Erythroblast (primary cell): ENCODE measurements around the gene PRXL2A.

ENCODE experiments used
- GATA1 ChIP-seq: IDR thresholded peaks from 2 replicates; pipeline ENCODE4 v1.6.1; 2011; ENCODE audit warnings: low read depth, mild to moderate bottlenecking, control low read depth, low read length, moderate library complexity
- POLR2A ChIP-seq: IDR thresholded peaks from 2 replicates; pipeline ENCODE4 v1.6.1; 2011; ENCODE audit warnings: mild to moderate bottlenecking, low read length

DNA sequence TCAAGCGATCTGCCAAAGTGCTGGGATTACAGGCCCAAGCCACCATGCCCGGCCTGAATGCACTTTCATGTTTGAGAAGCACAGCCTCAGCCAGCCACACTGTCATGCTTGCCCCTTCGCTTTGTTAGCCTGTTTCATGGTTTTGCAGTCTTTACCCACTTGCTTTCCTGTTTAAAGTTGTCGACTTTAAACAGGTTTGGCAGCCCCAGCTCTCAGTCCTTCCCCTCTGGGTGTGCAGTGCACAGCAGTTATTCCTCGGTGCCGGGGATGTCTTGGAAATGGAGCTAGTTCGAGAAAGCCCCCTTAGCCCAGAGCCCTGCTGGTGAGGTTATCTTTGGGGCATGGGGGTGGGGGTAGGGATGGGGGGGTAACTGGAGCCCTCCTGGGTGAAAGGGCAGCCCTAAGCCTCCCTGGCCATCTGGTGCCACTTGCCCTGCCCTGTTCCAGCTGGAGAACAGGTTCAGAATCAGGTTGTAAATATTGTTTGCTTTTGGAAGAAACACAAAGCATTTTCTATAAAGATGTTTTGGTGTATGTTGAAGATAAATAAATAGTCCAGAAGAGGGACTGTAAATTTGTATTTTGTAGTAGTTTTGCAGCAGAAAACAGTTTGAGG, 60.6 kb downstream of the PRXL2A start:
- TF ChIP-seq POLR2A, result no peak
- TF ChIP-seq GATA1, result no peak
